Sigmoid colon (tissue), 4 donors: ENCODE data around the gene ORMDL3.
"Not testable (repeated sequence)": the region's sequence is repeated elsewhere in the genome, so short reads cannot be mapped to it uniquely, and the experiment has no call there.

ENCODE experiments used
- EP300 ChIP-seq, 4 donors: sonication (generic); formaldehyde crosslinking; IDR thresholded peaks; one replicate each; pipeline ENCODE4 v1.6.1; 2017; ENCODE audit warnings: antibody characterized with exemption in 4 of 4
- POLR2A ChIP-seq, 2 donors: fragments of 450-650 bp; IDR thresholded peaks; one replicate each; pipeline ENCODE4 v1.6.1; 2016; ENCODE audit warnings: antibody characterized with exemption in 2 of 2, mild to moderate bottlenecking in 2 of 2, moderate library complexity in 2 of 2
- POLR2AphosphoS5 ChIP-seq, 4 donors: sonication (generic); formaldehyde crosslinking; IDR thresholded peaks; one replicate each; pipeline ENCODE4 v1.6.1; 2017; ENCODE audit warnings: antibody characterized with exemption in 4 of 4
- TF ChIP-seq, protein P1 (sequence below), 4 experiments: fragments of 450-650 bp in 3 of 4; fragments of 200-600 bp in 1 of 4; IDR thresholded peaks; one replicate each; pipeline ENCODE4 v1.5.1; 2016 to 2019; ENCODE audit warnings: antibody characterized with exemption in 4 of 4, mild to moderate bottlenecking in 3 of 4, moderate library complexity in 2 of 4

DNA sequence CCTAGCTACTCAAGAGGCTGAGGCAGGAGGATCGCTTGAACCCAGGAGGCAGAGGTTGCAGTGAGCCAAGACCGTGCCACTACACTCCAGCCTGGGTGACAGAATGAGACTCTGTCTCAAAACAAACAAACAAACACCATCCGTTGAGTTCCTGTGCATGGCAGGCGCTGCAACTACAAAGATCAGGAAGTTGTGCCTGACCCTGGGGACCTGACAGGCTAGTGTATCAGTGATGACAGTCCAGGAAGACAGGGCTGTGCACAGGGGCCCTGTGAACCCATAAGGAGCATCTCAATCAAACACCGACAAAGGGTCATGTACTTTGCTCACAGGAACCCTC lies 21.1 kb upstream of the ORMDL3 start:
- TF ChIP-seq POLR2A, POLR2AphosphoS5, EP300 (IDR thresholded peaks at IDR 0.05): not testable (repeated sequence)
- TF ChIP-seq, protein P1, sequence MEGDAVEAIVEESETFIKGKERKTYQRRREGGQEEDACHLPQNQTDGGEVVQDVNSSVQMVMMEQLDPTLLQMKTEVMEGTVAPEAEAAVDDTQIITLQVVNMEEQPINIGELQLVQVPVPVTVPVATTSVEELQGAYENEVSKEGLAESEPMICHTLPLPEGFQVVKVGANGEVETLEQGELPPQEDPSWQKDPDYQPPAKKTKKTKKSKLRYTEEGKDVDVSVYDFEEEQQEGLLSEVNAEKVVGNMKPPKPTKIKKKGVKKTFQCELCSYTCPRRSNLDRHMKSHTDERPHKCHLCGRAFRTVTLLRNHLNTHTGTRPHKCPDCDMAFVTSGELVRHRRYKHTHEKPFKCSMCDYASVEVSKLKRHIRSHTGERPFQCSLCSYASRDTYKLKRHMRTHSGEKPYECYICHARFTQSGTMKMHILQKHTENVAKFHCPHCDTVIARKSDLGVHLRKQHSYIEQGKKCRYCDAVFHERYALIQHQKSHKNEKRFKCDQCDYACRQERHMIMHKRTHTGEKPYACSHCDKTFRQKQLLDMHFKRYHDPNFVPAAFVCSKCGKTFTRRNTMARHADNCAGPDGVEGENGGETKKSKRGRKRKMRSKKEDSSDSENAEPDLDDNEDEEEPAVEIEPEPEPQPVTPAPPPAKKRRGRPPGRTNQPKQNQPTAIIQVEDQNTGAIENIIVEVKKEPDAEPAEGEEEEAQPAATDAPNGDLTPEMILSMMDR (IDR thresholded peaks at IDR 0.05) = not testable (repeated sequence)
